ENCODE results near the gene CDC123. TPM values are rescaled to one million over a fixed set of nuclear protein-coding genes. Genes with fewer than 3 reads are reported as not detected.

CDC123 gene
- total and polyA plus RNA-seq, 2 of the 4 experiments (the other 2 are of a cell fraction) = 100 to 203 TPM

- peak; percentile 82 for TF ChIP-seq USF2 (IDR thresholded peaks at IDR 0.05; ENCODE audit: low read depth, low read length)
- TF ChIP-seq RCOR1 (IDR thresholded peaks at IDR 0.05; ENCODE audit: insufficient replicate concordance, low read length) = no peak
- TF ChIP-seq NFE2L2 (IDR thresholded peaks at IDR 0.05; ENCODE audit: low read depth, low read length) = 0 out of 2 replicates have a peak, but pooled peaks have one; percentile 18
- peak; percentile 98 for TF ChIP-seq CEBPB (IDR thresholded peaks at IDR 0.05; ENCODE audit: low read depth, low read length)
- peak; percentile 21; the same call in 1 of the 2 replicates for TF ChIP-seq BHLHE40 (IDR thresholded peaks at IDR 0.05; ENCODE audit: low read depth, low read length)
- BruUV-seq (replicated peaks) = no TSS peak
- H4K5ac ChIP-seq (ENCODE audit: low read depth, low read length) = no peak overlapping the region
- no peak overlapping the region for H2AFZ ChIP-seq (replicated peaks; ENCODE audit: low read length, poor library complexity)
- H3K14ac ChIP-seq (replicated peaks; ENCODE audit: low read depth, low read length) = no peak overlapping the region
- peaks cover 15 to 74% of the 10 kb centered on the region in 2 experiments for H3K79me1 ChIP-seq (ENCODE audit: low read depth in 1 of 2, low read length in 2 of 2)
- POLR2A ChIA-PET (ENCODE audit: unreplicated experiment) = interaction anchor here (0.7 kb wide), 1 partner anchor 21 kb away, joined by 10 read pairs; no protein-coding TSS in a partner anchor
- H4K91ac ChIP-seq (ENCODE audit: insufficient read depth, low read depth, low read length) = no peak overlapping the region
- H3K36me3 ChIP-seq (ENCODE audit: control insufficient read depth, insufficient read depth, low read length) = peaks cover 4% of the 10 kb centered on the region; the same call in 1 of the 2 replicates
- H4K20me1 ChIP-seq (ENCODE audit: insufficient read depth, low read length) = peaks cover 21% of the 10 kb centered on the region; the same call in 1 of the 2 replicates
- H3K9me3 ChIP-seq (ENCODE audit: control insufficient read depth, insufficient read depth, low read length) = no peaks in the 10 kb centered on the region
- no peak overlapping the region for H3K4ac ChIP-seq (ENCODE audit: low read depth, low read length)
- no peak overlapping the region for H3K9ac ChIP-seq (ENCODE audit: low read depth, low read length)
- peaks cover 7% of the 10 kb centered on the region; the same call in 1 of the 2 replicates for H3K4me1 ChIP-seq (ENCODE audit: control insufficient read depth, insufficient read depth, low read length)
- no peaks in the 10 kb centered on the region for H3K27me3 ChIP-seq (ENCODE audit: control insufficient read depth, insufficient read depth, low read length)
- H3K4me2 ChIP-seq (ENCODE audit: low read depth, low read length) = peak overlapping the region; percentile 73
- H3K18ac ChIP-seq (ENCODE audit: low read depth, low read length) = no peak overlapping the region
- peak; percentile 71 for DNase-seq
- in situ Hi-C loops (cut with MboI; ENCODE audit: low sequenced_read_pairs) (no loop called here), intact Hi-C loops (cut with micrococcal nuclease) (no loop called here), dilution Hi-C loops (cut with HindIII; ENCODE audit: low sequenced_read_pairs, unreplicated experiment) (no loop called here)
- no peak overlapping the region; the same call in 1 of the 2 replicates for H3K23ac ChIP-seq (ENCODE audit: low read depth, low read length)
- H3K27ac ChIP-seq (ENCODE audit: insufficient read depth, low read length) = no peak overlapping the region
- no peak overlapping the region for H2BK15ac ChIP-seq (ENCODE audit: low read depth, low read length)
- H4K8ac ChIP-seq (ENCODE audit: low read depth in 2 of 2, low read length in 2 of 2) = no peak overlapping the region
- CTCF ChIA-PET = no interaction called here
- no peak overlapping the region for H3K4me3 ChIP-seq (ENCODE audit: insufficient read depth, low read depth, low read length)
- ATAC-seq (ENCODE audit: low read depth) = no peak
- H2BK120ac ChIP-seq (ENCODE audit: low read depth, low read length) = no peak overlapping the region
- 95% methylated on average over 3 of the region's 5 CpGs; no CpG with 5 or more reads in 1 of the 2 experiments for WGBS, 2 experiments (ENCODE audit: extremely low coverage in 2 of 2, insufficient read length in 1 of 2)
- peaks cover 5% of the 10 kb centered on the region; the same call in 1 of the 2 replicates for H3K9me1 ChIP-seq (ENCODE audit: insufficient read depth, low read length)
- H2AK9ac ChIP-seq (replicated peaks; ENCODE audit: low read depth, low read length, poor library complexity) = peak overlapping the region; percentile 25
- H2BK5ac ChIP-seq (ENCODE audit: low read depth, low read length, poor library complexity, severe bottlenecking) = peak overlapping the region; percentile 58
- no peak overlapping the region for H2AK5ac ChIP-seq (ENCODE audit: low read depth, low read length)
- no peak overlapping the region for H2BK20ac ChIP-seq (ENCODE audit: low read depth, low read length)
- no peak overlapping the region for H3K56ac ChIP-seq (ENCODE audit: extremely low read depth, insufficient read depth, low read length)
Observed at GRCh38 chr10:12193193-12193592, 2.8 kb upstream of the CDC123 start.

All from IMR-90 (cell line).